Astrocyte of the hippocampus (primary cell): ENCODE measurements around the gene RBM22.

Source experiments
- DNase-seq: peaks from one replicate; pipeline ENCODE4 v3.0.0; 2011; ENCODE audit warnings: low read depth, low spot score

Gene RBM22

DNA sequence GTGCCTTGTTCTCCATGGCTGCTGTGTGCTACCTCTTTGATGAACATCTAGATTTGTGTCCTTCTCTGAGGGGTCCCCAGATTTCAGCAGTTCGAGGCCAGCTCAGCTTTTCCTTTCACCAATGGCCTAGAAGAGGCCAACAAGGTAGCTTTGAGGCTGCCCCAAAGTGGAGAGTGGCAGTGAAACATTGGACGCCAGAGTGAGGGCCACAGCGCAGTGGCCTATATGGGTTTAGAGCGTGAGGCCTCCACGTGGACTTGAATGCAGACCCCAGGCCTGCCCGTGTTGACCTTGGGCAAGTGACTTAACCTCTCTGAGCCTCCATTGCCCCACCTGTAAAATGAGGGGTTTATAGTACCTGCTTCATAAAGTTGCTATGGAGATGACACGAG lies 28.0 kb downstream of the RBM22 start:
- no peak for DNase-seq

DNA sequence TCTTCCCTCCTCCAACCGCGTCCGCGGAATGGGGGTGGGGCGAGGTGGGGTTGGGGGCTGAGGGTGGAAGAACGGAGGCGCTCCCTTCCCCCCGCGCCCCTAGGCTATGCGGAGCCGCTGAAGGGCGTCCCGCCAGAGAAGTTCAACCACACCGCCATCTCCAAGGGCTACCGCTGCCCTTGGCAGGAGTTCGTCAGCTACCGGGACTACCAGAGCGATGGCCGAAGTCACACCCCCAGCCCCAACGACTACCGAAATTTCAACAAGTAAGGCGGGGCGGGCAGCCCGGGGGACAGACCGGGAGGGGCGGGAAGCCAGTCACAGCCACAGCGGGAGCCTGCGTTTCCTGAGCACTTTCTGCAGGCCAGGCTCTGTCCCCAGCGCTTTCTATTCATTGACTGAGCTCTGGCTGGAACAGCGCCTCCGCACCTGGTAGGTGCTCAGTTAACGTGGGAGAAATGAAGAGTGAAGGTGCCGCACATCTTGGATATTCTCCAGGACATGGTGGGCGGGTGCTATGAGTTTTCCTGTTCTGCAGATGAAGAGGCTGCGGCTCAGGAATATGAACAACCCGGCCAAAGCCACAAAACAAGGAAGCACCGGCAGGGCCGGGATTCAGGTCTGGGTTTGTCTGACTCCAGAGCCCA lies 28.5 kb downstream of the RBM22 start:
- peak; percentile 56 for DNase-seq

DNA sequence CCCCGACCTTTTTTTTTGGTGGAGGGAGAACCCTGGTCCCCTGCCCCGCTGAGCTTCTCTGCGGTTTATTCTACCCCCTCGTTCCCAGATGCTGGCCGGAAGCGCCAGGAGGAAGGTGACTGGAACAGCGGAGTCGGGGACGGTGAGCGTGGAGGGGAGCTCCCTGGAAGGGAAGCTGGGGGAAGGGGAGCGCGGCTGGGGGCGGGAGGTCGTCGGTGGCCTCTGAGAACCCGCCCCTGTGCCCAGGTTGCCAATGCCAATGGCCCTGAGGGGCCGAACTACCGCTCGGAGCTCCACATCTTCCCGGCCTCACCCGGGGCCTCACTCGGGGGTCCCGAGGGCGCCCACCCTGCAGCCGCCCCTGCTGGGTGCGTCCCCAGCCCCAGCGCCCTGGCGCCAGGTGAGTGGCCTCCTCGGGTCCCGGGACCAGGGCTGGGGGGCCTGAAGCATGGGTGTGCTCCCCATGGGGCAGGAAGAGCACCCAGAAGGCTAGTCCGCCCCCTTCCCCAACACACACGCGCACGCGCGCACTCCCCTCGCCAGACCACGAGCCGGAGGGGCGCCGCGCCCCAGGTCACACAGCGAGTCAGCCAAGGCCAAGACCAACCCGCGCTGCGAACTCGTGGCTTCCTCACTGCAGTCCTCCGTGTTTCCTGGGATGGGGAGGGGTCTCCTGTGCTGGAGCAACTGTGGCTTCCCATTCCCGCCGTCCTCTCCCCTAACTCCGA lies 29.2 kb downstream of the RBM22 start:
- no peak for DNase-seq

DNA sequence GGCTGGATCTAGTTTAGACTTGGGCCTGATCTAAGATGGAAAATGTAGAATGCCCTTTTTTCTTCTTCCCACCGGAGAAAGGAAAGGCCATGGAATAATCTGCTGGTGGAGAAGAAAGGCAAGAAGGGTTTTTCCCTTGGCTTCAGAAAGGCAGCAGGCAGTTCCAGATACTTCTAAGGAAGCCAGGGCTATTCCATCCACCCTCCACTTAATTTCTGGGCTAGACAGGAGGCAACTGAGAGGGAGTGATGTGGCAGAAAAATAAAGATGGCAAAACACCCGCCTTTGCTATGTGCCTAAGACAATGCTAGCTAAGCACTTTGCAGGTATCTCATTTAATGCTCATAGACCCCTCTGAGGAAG lies 29.9 kb downstream of the RBM22 start:
- DNase-seq: no peak

DNA sequence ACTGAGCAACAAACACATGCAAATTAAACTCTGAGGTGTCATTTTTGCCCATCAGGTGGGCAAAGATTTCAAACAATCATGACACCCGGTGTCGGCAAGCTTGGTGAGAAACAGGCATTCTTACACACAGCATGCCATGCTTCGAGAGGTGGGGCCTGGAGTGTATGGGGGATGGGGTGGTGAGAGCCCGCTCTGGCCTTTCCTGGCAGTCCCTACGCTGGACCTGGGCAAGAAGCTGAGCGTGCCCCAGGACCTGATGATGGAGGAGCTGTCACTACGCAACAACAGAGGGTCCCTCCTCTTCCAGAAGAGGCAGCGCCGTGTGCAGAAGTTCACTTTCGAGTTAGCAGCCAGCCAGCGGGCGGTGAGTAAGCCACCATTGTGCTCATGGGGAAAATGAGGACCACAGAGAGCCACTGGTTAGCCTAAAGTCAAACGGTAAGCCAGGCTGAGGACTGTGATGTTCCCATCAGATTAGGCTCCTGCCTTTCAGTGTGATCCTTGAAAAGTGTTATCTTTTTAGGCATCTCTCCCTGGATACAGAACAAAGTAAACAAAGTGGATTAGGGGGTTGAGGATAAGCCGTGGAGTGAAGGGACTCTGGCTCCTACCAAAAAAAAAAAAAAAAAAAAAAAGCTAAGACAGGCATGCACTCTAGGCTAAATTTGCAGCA lies 30.5 kb downstream of the RBM22 start:
- no peak for DNase-seq

DNA sequence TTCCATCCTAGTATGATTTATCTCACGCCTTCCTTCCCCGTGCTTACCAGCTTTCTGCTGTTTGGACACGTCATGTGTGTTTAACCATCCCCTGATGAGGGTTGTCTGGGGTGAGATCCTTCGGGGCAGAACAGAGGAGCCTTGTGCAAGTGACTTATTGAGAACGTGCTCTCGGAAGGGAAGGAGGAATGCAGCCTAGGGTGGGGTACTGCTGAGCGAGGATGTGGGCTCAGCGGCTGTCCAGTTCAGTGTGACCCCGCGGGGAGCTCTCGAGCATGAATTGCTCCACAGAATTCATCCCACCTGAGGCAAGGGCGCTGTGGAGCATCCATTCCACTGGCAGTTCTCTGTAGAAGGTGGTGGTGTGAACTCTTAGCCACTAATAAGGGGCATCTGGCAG lies 35.8 kb downstream of the RBM22 start:
- DNase-seq: no peak

DNA sequence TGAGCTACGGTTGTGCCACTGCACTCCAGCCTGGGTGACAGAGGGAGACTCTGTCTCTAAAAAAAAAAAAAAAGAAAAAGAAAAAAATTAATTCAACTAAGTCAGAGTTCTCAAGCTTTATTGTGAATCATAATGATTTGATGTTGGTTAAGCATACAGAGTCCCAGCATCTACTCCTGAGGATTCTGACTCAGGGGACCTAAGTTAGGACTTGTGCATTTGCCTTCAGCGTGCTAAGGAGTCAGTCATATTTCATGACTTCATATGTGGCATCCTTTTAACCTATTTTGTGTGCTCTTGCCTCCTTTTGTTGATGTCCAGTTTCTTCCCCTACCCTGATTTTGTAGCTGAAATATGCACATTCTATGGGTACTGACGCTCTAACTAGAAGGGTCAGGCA lies 36.9 kb downstream of the RBM22 start:
- no peak for DNase-seq

DNA sequence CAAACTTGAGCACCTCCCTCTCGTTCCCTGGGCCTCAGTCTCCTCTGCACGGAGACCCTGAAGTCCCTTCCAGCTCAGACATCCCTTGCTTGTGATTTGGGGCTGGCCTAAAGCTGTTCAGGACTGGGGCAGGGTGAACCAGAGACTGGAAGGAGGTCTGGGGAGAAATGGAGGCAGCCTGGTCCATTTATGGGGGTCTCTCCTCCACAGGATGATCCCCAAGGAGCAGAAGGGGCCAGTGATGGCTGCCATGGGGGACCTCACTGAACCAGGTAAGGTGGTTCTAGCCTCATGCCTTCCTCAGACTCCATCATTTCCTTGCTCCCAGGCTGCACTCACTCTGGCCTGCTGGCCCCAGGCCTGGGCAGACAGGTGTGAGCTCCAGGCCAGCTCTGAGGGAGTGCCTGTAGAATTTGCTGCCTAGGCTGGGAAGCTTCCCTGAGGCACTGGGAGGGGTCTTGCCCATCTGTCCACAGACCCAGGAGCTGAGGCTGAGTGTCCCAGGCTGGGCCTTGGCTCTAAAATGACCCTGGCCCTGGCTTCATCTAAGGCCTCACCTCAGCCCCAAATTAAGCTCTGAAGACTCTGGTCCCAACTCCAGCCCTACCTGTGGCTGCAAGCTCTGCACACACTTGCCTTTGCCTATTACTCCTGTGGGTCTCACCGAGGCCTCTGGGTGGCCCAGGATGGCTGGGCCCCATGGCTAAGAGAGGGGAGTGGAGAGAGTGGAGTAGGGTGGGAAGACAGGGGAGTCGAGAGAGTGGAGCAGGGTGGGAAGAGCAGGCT lies 37.9 kb downstream of the RBM22 start:
- DNase-seq: no peak

DNA sequence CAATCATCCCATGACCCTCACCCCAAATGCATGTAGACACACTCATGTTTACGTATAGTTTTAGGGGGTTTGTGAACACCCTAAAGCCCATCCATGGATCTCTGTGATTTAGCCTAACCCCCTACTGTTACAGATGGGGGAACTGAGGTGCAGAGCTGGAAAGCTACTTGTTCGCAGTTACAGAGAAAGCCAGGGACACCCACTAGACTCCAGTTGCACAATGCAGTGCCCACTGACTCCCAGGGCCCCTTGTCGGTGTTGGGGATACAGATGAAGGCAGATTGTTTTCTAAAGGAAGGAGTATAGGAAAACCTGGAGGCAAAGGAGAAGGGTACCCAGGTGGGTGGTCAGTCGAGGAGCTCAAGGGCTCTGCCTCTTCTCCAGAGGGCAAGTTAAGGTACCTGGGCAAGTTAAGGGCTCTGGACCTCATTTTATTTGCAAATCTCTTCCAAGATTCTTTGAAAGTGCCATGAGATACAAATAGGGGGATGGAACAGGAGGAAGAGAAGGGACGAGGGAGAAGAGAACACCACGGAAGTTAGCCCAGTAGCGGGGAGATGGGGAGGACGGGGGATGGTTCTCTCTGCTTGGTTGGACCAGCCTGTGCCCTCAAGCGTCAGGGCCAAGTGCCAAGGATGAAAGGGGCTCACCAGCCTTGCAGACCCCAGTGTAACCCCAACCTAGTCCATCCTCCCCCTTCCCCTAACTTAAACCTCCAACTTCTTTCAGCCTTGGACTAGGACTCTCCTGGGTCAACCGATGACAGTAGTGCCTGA lies 38.9 kb downstream of the RBM22 start:
- no peak for DNase-seq

DNA sequence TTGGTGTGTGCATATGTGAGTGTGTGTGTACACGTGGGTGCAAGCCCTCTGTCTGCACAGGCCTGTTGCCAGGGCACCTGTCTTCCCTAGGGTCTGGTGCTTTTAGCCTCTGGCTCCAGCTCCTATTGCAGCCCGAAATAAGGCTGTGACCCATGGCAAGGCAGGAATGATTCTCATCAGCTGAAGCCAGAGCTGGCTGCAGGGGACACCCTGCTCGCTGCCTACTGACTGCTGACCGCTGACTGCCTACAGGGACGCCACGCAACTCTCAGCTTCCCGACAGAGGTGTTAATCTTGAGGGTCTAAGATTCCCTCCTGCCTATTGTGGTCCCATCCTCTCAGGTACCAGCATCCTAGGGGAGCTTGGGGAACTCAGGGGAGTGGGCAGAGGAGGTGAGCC lies 39.8 kb downstream of the RBM22 start, which contains the start of gene MYOZ3:
Gene MYOZ3, plus strand, starts transcription at position 166 of the 400 bp plus-strand sequence. CDS start 1,691 bp downstream, outside the sequence.
- DNase-seq: no peak

DNA sequence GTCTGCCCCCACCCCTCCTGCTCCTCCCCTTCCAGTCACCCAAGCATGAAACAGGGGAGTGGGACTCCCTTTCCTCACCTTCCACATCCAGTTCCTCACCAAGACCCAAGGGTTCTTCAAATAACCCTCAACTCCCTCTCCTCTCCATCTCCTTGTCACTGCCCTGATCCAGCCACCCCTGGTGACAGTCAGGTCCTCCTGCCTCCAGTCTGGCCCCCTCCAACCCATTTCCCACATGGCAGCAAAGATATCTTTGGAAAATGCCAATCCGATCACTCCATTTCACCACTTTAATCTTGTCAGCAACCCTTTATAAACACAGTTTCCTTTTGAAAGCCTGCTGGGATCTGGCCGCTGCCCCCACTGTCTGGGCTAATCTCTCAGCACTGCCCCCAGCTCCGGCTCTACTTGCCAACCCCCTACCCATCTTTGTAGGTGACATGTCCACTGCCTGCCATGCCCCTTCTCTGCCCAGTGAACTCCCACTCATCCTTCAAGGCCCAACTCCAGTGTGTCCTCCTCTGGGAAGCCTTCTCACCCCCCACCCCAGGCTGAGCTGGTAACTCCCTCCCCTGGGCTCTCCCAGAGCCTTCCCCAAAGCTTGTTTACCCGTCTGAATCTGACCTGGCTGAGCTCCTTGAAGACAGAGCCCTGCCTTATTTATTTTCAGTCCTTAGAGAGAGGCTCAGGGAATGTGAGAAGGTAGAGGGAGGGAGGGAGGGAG lies 40.6 kb downstream of the RBM22 start:
- peak; percentile 31 for DNase-seq

DNA sequence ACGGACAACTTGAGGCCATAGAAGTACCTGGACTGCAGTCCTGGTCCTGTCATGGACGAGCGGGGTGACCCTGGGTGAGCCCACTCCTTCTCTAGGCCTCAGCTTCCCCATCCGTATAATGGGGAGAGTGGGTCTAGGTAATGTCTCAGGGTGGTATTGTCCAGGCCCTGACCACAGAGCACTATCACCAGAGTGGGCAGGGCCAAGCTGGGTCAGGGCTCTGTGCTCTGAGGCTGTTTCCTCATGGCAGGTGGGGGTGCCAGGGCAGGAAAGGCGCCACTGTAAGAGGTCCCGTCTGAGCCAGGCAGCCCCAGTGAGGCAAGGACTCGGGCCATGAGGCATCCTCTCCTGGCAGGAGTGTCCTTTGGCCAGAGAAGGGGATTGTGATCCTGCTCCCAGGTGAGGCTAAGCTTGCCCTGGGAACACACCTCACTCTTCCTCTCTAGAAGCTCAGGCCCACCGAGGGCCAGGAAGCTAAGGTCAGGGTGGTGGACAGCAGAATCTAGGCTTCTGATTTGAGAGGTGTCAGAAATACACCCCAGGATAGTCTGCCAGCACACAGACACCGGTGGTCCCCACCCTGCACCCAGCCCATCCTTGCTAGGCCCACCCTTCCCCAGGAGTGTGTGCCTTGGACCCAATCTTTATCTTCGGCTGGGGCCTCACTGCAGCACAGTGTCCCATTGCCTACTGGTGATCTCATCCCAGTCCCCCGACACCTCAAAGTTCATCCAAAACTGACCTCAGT lies 41.3 kb downstream of the RBM22 start:
- no peak for DNase-seq

DNA sequence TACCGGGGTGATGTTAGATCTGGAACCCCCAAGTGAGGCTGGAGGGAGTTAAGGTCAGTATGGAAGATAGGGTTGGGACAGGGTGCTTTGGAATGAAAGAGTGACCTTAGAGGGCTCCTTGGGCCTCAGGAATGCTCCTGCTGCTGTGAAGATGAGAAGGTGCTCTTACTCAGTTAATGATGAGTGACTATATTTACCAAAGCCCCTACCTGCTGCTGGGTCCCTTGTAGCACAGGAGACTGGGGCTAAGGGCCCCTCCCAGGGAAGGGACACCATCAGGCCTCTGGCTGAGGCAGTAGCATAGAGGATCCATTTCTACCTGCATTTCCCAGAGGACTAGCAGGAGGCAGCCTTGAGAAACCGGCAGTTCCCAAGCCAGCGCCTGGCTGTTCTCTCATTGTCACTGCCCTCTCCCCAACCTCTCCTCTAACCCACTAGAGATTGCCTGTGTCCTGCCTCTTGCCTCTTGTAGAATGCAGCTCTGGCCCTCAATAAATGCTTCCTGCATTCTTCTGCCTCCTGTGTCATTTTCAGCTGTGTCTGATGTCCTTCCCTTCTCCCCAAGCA lies 42.1 kb downstream of the RBM22 start:
- peak; percentile 34 for DNase-seq

DNA sequence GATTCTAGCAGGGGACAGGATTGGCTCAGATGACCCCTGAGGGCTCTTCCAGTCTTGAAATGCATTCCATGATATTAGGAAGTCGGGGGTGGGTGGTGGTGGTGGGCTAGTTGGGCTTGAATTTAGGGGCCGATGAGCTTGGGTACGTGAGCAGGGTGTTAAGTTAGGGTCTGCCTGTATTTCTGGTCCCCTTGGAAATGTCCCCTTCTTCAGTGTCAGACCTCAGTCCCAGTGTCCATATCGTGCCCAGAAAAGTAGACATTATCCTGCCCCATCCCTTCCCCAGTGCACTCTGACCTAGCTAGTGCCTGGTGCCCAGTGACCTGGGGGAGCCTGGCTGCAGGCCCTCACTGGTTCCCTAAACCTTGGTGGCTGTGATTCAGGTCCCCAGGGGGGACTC lies 42.7 kb downstream of the RBM22 start:
- no peak for DNase-seq

DNA sequence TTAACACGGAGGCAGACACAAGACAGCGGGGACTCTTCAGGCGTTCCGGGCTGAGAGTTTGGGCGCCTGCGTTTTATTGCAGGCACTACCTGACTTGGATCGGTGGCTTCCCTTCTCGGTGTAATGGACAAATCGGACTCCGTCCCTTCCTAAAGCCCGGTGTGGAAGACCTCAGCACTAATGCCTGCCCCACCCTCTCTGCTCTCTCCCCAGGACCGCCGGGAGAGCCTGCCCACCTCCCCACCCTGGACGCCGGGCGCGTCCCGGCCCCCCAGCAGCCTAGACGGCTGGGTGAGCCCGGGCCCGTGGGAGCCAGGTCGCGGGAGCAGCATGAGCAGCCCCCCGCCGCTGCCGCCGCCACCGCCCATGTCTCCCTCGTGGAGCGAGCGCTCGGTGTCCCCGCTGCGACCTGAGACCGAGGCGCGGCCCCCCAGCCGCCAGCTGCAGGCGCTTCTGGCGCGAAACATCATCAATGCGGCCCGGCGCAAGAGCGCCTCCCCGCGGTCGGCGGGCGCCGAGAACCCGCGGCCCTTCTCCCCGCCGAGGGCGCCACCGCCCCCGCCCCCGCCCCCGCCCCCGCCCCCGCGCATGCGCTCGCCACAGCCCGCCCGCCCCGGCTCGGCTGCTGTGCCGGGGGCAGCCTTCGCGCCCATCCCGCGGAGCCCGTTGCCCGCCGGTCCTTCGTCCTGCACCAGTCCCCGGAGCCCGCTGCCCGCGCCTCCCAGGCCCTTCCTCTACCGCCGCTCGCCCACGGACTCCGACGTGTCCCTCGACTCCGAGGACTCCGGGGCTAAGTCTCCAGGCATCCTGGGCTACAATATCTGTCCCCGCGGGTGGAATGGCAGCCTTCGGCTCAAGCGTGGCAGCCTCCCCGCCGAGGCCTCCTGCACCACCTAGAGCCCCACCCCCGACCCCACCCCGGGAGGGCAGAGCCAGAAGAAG lies 44.4 kb downstream of the RBM22 start:
- DNase-seq: peak; percentile 90

DNA sequence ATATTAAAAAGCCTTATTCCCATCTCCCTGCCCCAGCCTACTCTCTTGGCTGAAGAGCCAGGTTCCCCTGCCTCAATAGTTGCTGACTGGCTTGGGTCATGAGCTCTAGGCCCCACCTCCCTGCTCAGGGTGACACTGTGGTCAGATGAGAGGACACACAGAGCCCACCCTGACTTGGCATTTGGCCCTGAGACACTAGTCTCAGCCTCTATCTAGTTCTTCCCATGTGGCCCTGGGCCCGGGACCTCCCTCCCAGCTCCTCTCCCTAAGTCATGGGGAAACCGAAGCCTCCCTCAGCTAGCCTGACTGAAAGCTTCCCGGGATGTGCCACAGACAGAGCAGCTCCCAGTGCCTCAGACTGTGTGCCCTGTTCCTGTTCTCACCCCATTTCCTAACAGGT lies 45.6 kb downstream of the RBM22 start:
- no peak for DNase-seq

DNA sequence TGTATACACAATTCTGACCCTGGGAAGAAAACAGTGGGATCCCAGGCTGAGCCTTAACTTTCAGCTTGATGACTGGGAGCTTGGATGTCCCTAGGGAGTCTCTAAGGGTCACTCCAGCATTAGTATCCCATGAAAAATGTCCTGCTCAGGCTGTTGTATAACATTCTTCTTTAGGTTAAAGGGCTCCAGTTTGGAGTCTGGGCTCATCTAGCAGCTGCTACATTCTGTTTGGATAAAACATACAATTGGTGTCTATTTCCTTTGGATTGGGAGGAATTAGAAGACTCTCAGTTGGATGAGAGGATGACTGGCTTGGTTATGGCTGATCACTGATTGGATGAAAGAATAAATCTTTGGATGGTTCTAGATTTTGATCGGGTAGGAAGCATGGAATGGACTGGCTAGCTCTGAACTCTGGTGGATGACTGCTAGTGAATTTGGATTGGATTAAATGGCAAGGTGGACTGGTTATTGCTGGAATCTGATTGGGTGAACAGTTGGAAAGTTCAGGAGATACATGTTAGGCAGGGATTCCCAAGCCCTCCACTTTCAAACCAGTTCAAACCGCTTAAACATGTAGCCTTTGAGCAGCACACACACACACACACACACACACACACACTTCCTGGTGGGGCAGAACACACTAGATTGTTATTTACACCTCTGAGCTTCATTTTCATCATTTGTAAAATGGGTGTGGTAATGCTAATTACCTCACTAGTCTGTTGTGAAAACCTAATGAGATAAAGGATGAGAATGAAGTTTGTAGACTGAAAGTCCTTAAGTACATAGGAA lies 46.9 kb downstream of the RBM22 start:
- no peak for DNase-seq
